HG03469 (cell line): Measurements from ENCODE around the gene XAGE2.
"Not testable (repeated sequence)": the region's sequence is repeated elsewhere in the genome, so short reads cannot be mapped to it uniquely, and the experiment has no call there.

Source experiments
- ATAC-seq: cut with Tn5 transposase; IDR thresholded peaks from one replicate; pipeline ENCODE4 v1.9.1; 2021; ENCODE audit warnings: mild to moderate bottlenecking, moderate library complexity, moderate number of reproducible peaks; ENCODE audit not compliant: unreplicated experiment

The XAGE2 gene, protein sequence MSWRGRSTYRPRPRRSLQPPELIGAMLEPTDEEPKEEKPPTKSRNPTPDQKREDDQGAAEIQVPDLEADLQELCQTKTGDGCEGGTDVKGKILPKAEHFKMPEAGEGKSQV

GRCh38 chrX:52368368-52369055, at the start of gene XAGE2:
TSS of gene XAGE2 (plus strand) at chrX:52369021. CDS start at chrX:52370015, 994 bp downstream.
- no peak for ATAC-seq

GRCh38 chrX:52337410-52337809, 31.4 kb upstream of the XAGE2 start:
- no peak for ATAC-seq

DNA sequence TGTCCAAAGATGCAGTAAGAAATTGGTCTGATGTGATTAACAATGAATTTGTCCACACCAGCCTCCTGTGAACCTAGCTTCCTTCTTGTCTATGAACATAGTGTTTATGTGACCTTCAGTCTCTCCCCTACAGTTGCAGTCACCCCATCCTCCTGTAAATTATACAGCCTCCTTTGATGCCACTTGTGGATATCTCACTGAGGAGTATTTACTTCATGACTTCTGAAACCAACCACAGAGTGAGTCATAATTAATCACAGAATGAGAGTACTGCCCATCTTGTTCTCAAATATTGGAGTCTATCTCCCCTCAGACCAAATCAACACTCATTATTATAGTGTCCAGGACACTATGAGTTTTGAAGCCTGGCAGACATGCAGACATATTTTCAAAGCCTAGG, 27.3 kb upstream of the XAGE2 start:
- ATAC-seq = no peak

GRCh38 chrX:52343131-52343530, 25.7 kb upstream of the XAGE2 start:
- ATAC-seq = not testable (repeated sequence)

DNA sequence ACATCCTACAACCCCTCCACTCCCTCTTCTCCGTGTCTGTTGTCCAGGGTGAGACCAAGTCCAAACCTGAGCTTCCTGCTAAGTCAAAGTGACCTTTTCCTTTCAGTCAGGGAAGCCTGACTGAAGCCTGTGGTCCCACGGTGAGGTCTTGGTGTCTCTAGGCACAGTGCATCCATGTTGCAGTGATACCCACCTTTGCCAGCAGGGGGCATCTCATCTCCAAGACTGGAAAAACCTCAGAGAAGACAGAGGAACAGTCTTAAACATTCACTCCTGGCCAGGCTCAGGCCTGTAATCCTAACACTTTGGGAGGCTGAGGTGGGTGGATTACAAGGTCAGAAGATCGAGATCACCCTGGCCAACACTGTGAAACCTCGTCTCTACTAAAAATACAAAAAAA, 23.4 kb upstream of the XAGE2 start:
- ATAC-seq = not testable (repeated sequence)

- ATAC-seq = no peak
Measured at GRCh38 chrX:52346174-52347165, 22.4 kb upstream of the XAGE2 start.

DNA sequence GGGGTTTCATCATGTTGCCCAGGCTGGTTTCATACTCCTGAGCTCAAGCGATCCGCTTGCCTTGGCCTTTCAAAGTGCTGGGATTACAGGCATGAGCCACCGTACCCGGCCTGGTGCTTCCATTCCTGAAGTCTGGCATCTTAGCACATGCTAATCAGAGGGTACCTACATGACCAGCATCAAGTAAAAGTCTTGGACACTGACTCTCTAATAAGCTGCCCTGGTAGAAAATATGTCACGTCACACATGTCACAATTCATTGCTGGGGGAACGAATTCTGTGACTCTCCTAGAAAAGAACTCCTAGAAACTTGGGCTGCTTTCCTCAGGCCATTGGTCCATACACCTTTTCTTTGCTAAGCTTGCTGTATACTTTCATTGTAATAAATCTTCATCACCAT, 19.1 kb upstream of the XAGE2 start:
- no peak for ATAC-seq

- ATAC-seq = no peak
Measured at GRCh38 chrX:52352551-52352950, 16.3 kb upstream of the XAGE2 start.

DNA sequence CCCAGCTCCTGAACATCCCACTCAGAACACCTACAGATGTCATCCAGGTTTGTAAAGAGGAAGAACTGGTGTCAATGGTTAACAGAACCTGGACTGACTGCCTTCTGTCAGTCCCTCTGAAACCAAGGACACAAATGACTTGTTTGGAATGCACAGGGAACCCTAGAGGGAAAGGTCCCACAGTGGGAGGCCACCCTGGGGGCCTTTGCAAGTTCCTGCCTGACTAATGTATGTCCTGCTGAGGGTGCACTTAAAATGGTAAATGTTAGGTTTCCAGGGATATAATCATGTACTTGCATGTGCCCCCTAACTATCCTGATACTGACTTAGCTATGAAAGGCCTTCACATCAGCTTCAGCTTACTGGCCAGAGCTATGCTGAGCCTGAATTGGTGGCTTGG, 15.0 kb upstream of the XAGE2 start:
- no peak for ATAC-seq

- no peak for ATAC-seq
Measured at GRCh38 chrX:52355108-52355507, 13.7 kb upstream of the XAGE2 start.

- ATAC-seq = no peak
Measured at GRCh38 chrX:52359614-52360232, 9.1 kb upstream of the XAGE2 start.

GRCh38 chrX:52361941-52362340, 6.9 kb upstream of the XAGE2 start:
- ATAC-seq = no peak

- no peak for ATAC-seq
Measured at GRCh38 chrX:52363247-52363883, 5.5 kb upstream of the XAGE2 start.

- no peak for ATAC-seq
Measured at GRCh38 chrX:52378870-52379269, 10.0 kb downstream of the XAGE2 start.

GRCh38 chrX:52380993-52381392, 12.2 kb downstream of the XAGE2 start:
- ATAC-seq = no peak

DNA sequence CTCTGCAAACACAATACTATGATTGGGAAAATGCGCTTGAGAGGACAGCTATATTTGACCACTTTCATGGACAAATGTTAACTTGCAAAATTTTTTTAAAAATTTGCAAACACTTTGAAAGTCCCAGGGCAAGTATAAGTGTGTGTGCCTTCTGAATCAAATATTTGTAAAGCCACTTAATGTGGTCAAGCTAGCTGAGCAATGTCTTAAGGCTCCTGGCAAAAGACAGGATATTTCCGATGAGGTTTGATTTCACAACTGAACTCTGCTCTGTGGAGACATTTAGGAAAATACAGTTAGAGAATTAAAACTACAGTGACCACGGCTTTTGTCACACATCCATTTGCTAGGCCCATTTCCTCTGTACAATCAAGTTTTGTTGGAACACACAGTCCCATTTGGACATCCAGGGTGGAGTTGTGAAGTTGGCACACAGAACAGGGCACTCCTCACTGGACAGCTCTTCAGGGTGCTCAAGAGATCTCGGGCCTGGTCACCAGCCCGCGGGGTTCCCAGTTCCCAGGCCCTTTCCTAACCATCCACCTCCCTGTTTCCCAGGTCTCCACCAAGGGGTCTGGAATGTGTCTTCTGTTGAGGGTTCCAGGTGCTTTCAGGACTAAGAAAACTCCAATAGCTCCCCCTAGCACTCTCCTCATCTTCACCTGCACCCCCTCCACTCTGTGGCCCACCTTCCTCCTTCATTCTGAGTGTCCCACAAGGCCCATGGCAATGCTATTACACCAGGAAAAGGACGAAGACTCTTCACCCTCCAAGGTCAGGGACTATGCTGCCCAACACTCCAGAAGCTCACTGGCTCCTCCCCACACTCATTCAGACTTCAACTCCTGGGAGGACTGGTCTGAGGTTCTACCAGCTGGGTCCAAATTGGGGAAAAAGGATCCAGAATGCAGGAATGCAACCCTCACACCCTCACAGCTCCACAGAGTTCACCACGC, 41.9 kb downstream of the XAGE2 start:
- no peak for ATAC-seq

- ATAC-seq = no peak
Measured at GRCh38 chrX:52415304-52415703, 46.5 kb downstream of the XAGE2 start.

DNA sequence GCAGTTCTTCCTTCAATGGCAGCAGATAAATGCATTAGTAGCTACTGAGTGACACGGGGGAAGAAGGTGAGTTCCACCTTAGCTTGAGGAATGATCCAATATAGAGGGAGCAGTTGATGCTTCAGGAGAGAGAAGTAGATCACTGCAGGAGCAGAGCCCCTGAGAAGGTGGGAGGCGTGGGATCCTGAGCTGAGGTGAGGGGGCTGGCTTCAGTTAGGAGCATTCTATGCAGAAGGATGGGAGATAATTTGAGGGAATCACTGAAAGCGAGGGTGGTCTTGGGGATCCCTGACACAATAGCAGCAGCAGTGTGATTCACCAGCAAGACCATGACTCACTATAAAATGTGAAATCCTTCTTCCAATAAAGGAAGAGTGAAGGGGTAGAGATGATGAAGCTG, 48.0 kb downstream of the XAGE2 start:
- ATAC-seq = no peak

GRCh38 chrX:52420824-52421443, 52.1 kb downstream of the XAGE2 start:
- ATAC-seq = no peak
